Mucosa of descending colon (tissue), 3 donors: Measurements from ENCODE around the gene GALNTL6. TPM values are rescaled to one million over a fixed set of nuclear protein-coding genes. Genes with fewer than 3 reads are reported as not detected.
A peak's percentile ranks its signal among the peaks of the same experiment; 100 is the strongest.

Experiments
- ATAC-seq: fragments of 200-7000 bp; cut with Tn5 transposase; one replicate; pipeline ENCODE4 v1.9.1; 2020; ENCODE audit warnings: mild to moderate bottlenecking, moderate library complexity
- DNase-seq, 3 donors: peaks; one replicate each; pipeline ENCODE4 v3.0.0-alpha.2; 2020
- H3K36me3 ChIP-seq: fragments of 200-600 bp; one replicate; pipeline ENCODE4 v1.8.0; 2021; ENCODE audit warnings: low read depth, mild to moderate bottlenecking
- H3K4me1 ChIP-seq: fragments of 200-600 bp; one replicate; pipeline ENCODE4 v1.8.0; 2021; ENCODE audit warnings: low read depth, mild to moderate bottlenecking
- H3K4me3 ChIP-seq: fragments of 200-600 bp; one replicate; pipeline ENCODE4 v1.8.0; 2021; ENCODE audit warnings: mild to moderate bottlenecking
- H3K9me3 ChIP-seq: fragments of 200-600 bp; one replicate; pipeline ENCODE4 v1.8.0; 2021; ENCODE audit warnings: mild to moderate bottlenecking
- CTCF ChIP-seq: fragments of 200-600 bp; IDR thresholded peaks from one replicate; pipeline ENCODE4 v1.8.0; 2022; ENCODE audit warnings: antibody characterized with exemption, mild to moderate bottlenecking
- intact Hi-C, 2 donors: fragments of 100-400 bp; cut with DNase I in 1 of 2; cut with micrococcal nuclease in 1 of 2; formaldehyde crosslinking; loops; one replicate each; pipeline versions ENCODE4 v1.11.0 to v1.11.1; 2022; cut with DNase I, micrococcal nuclease
- long read RNA-seq, 2 donors: library from polyadenylated mRNA; unstranded; transcript quantifications; one replicate each; pipeline ENCODE4 v2.0.0, GENCODE V29; 2019 to 2021
- total RNA-seq, 3 donors: library from RNA; stranded (reverse); fragmentation: NEBNext Ultra II Directional in 2 of 3; extraction: Animal tissue kit (Norgen Biotek cat#: 25700) in 2 of 3; gene quantifications; one replicate each; pipeline versions ENCODE4 v1.2.1 to v1.2.4, GENCODE V29; 2021 to 2023
- donor health status: DM: no; HTN: no; CAD: no; lungs with moderate emphysema.
- donor health status: DM: no; HTN: no; CAD: no.
- donor health status: DM: no; HTN: yes; CAD: no.

GALNTL6 gene
- under 1 TPM; 0.12 to 0.27 (median 0.19) TPM for total RNA-seq
- long read RNA-seq, donor 1 = 0 reads
- long read RNA-seq, donor 2, partial matches to known transcripts = 0 of 2 reads
- long read RNA-seq, donor 2, other reads (novel, unspliced or antisense) = 0 of 2 reads

GRCh38 chr4:171812665-171813525 lies at the start of gene GALNTL6:
GALNTL6 (plus strand) TSS chr4:171813404.
- no peak for DNase-seq

DNA sequence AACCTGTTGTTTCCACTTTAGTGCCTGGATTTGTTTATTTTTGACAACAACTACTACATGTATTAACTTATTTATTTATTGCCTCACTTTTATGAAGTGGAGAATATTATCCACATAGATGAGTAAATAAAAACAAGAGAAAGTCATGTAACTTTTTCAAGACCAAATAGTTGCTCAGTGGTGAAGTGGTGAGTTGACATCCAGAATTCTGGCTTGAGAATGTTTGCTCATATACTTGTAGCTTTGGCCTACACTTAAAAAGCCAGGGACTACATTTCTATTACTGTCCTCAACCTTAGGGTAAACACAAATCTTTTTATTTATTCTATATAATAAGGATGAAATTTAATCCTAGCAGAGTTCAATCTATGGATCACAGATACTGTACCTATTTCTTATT lies 47.7 kb upstream of the GALNTL6 start:
- DNase-seq (no peak), ATAC-seq (no peak)
- intact Hi-C loops = no loop called here
- no peak overlapping the region for H3K4me3 ChIP-seq
- no peak for TF ChIP-seq CTCF
- no peaks in the 10 kb centered on the region for H3K36me3 ChIP-seq
- peaks cover 8% of the 10 kb centered on the region for H3K9me3 ChIP-seq
- H3K4me1 ChIP-seq = no peaks in the 10 kb centered on the region

More at GRCh38 chr4:171812665-171813525, at the start of gene GALNTL6:
- TF ChIP-seq CTCF = no peak
- Histone ChIP-seq H3K36me3 (no peaks in the 10 kb centered on the region), H3K9me3 (no peaks in the 10 kb centered on the region), H3K4me3 (no peak within 1 kb of the TSS), H3K4me1 (no peaks in the 10 kb centered on the region)
- intact Hi-C loops = no loop called here
- peak; percentile 29 for ATAC-seq

- no peak for TF ChIP-seq CTCF
- intact Hi-C loops = no loop called here
- Histone ChIP-seq H3K4me1 (no peaks in the 10 kb centered on the region), H3K36me3 (no peaks in the 10 kb centered on the region), H3K4me3 (no peak overlapping the region), H3K9me3 (no peaks in the 10 kb centered on the region)
- ATAC-seq = no peak
- DNase-seq = no peak
Observed at GRCh38 chr4:171774642-171775190, 38.5 kb upstream of the GALNTL6 start.

- no peak overlapping the region for H3K4me3 ChIP-seq
- DNase-seq (no peak), ATAC-seq (no peak)
- no peaks in the 10 kb centered on the region for H3K36me3 ChIP-seq
- TF ChIP-seq CTCF = no peak
- intact Hi-C loops = no loop called here
- H3K9me3 ChIP-seq = peaks cover 9% of the 10 kb centered on the region
- H3K4me1 ChIP-seq = no peaks in the 10 kb centered on the region
Observed at GRCh38 chr4:171779301-171779700, 33.9 kb upstream of the GALNTL6 start.

- Histone ChIP-seq H3K4me3 (no peak overlapping the region), H3K9me3 (peaks cover 9% of the 10 kb centered on the region), H3K36me3 (no peaks in the 10 kb centered on the region), H3K4me1 (no peaks in the 10 kb centered on the region)
- no peak for TF ChIP-seq CTCF
- no peak for ATAC-seq
- no peak for DNase-seq
- intact Hi-C loops = no loop called here
Observed at GRCh38 chr4:171785388-171785787, 27.8 kb upstream of the GALNTL6 start.
